Pancreas (tissue), 10 donors: ENCODE data around the gene PLLP. TPM values are rescaled to one million over a fixed set of nuclear protein-coding genes. Genes with fewer than 3 reads are reported as not detected.

Source experiments
- ATAC-seq, 4 donors: fragments of 200-7000 bp; cut with Tn5 transposase; one replicate each; pipeline versions ENCODE4 v1.8.0 to v1.9.1; 2020; ENCODE audit warnings: mild to moderate bottlenecking in 4 of 4, moderate library complexity in 4 of 4
- DNase-seq, 6 donors: peaks; one replicate each; pipeline ENCODE4 v3.0.0-alpha.2; 2020
- FAIRE-seq: peaks from 2 replicates; lab custom pipeline; 2012; peaks lifted over from hg19 to GRCh38; lab: Jason Lieb, UNC
- H3K27ac ChIP-seq, 4 donors: fragments of 200-600 bp; sonication (generic); 1 replicate in 3 of 4; 2 replicates in 1 of 4; pipeline versions ENCODE4 v1.5.0 to v1.8.0; 2020
- H3K27me3 ChIP-seq, 4 donors: fragments of 200-600 bp; one replicate each; pipeline ENCODE4 v1.8.0; 2021
- H3K36me3 ChIP-seq, 3 donors: fragments of 200-600 bp; sonication (generic) in 1 of 3; one replicate each; pipeline versions ENCODE4 v1.5.0 to v1.8.0; 2020 to 2021
- H3K4me1 ChIP-seq, 3 donors: fragments of 200-600 bp; one replicate each; pipeline ENCODE4 v1.8.0; 2021
- H3K4me3 ChIP-seq, 4 donors: fragments of 200-600 bp; sonication (generic) in 2 of 4; one replicate each; pipeline versions ENCODE4 v1.5.0 to v1.8.0; 2020 to 2021
- H3K9me3 ChIP-seq, 4 donors: fragments of 200-600 bp; one replicate each; pipeline ENCODE4 v1.8.0; 2021
- WGBS, 2 donors: extraction: QIAGEN DNeasy Blood & Tissue Kit; methylation state at CpG; one replicate each; pipeline ENCODE4 v1.1.7; 2013; 5-methylcytosine and 5-hydroxymethylcytosine counted together
- intact Hi-C, 3 donors: fragments of 100-400 bp; cut with DNase I; formaldehyde crosslinking; loops; one replicate each; pipeline versions ENCODE4 v1.11.1 to v1.14.2; 2022
- polyA plus RNA-seq, 2 donors: library from polyadenylated mRNA; stranded (reverse); fragments of 200-250 nt; gene quantifications; one replicate each; pipeline ENCODE4 v1.2.3, GENCODE V29; 2013
- total RNA-seq, 6 donors: library from RNA; stranded (reverse); fragmentation: NEBNext Ultra II Directional in 4 of 6; extraction: Animal tissue kit (Norgen Biotek cat#: 25700) in 4 of 6; gene quantifications; one replicate each; pipeline versions ENCODE4 v1.2.1 to v1.2.4, GENCODE V29; 2021 to 2023
- TF ChIP-seq, protein P1 (sequence below), 4 donors: fragments of 200-600 bp; sonication (generic) in 3 of 4; IDR thresholded peaks; one replicate each; pipeline versions ENCODE4 v1.5.0 to v1.8.0; 2021; ENCODE audit warnings: antibody characterized with exemption in 4 of 4
- donor health status: healthy with polysubstance abuse.
- donor health status: DM: no; HTN: no; CAD: no; lungs with moderate emphysema.
- donor health status: DM: no; HTN: no; CAD: no.
- donor health status: control.
- donor health status: control.
- donor health status: Bipolar disorder and iron deficiency.
- donor health status: DM: yes; HTN: yes; CAD: no.
- donor health status: DM: no; HTN: no; CAD: no.
- donor health status: DM: no; HTN: no; CAD: no.
- donor health status: DM: yes; HTN: yes; CAD: no.

PLLP gene
- total and polyA plus RNA-seq, 8 donors: 10.8 to 34.3 (median 24.1) TPM

DNA sequence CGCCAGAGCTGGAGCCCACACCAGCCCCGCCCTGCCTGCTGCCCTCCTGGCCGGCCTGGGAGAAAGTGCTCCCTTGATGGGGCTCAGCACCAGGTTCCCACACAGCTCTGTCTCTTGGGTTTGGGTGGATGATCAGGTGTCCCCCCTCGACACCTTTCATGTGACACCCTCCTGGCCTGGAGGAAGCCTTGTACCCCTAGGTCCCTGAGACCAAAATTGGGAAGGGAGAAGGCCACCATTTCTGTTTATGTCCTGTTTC, 19.4 kb upstream of the PLLP start:
- ATAC-seq (no peak), FAIRE-seq (no peak), DNase-seq (no peak)
- TF ChIP-seq, protein P1, sequence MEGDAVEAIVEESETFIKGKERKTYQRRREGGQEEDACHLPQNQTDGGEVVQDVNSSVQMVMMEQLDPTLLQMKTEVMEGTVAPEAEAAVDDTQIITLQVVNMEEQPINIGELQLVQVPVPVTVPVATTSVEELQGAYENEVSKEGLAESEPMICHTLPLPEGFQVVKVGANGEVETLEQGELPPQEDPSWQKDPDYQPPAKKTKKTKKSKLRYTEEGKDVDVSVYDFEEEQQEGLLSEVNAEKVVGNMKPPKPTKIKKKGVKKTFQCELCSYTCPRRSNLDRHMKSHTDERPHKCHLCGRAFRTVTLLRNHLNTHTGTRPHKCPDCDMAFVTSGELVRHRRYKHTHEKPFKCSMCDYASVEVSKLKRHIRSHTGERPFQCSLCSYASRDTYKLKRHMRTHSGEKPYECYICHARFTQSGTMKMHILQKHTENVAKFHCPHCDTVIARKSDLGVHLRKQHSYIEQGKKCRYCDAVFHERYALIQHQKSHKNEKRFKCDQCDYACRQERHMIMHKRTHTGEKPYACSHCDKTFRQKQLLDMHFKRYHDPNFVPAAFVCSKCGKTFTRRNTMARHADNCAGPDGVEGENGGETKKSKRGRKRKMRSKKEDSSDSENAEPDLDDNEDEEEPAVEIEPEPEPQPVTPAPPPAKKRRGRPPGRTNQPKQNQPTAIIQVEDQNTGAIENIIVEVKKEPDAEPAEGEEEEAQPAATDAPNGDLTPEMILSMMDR (IDR thresholded peaks at IDR 0.05): no peak
- Histone ChIP-seq H3K36me3 (no peaks in the 10 kb centered on the region), H3K4me1 (peaks cover 0 to 7% (median 0%) of the 10 kb centered on the region in 3 donors), H3K27ac (peak overlapping the region; percentile 57 to 72 (median 60)), H3K4me3 (no peak overlapping the region), H3K9me3 (no peaks in the 10 kb centered on the region), H3K27me3 (no peaks in the 10 kb centered on the region)
- WGBS, 2 donors: 77 to 85% methylated on average over 4 of the region's 4 CpGs
- intact Hi-C loops: loop anchor here (2.0 to 10.0 kb wide), 4 partner anchors 111 to 213 kb away; no protein-coding TSS in a partner anchor

DNA sequence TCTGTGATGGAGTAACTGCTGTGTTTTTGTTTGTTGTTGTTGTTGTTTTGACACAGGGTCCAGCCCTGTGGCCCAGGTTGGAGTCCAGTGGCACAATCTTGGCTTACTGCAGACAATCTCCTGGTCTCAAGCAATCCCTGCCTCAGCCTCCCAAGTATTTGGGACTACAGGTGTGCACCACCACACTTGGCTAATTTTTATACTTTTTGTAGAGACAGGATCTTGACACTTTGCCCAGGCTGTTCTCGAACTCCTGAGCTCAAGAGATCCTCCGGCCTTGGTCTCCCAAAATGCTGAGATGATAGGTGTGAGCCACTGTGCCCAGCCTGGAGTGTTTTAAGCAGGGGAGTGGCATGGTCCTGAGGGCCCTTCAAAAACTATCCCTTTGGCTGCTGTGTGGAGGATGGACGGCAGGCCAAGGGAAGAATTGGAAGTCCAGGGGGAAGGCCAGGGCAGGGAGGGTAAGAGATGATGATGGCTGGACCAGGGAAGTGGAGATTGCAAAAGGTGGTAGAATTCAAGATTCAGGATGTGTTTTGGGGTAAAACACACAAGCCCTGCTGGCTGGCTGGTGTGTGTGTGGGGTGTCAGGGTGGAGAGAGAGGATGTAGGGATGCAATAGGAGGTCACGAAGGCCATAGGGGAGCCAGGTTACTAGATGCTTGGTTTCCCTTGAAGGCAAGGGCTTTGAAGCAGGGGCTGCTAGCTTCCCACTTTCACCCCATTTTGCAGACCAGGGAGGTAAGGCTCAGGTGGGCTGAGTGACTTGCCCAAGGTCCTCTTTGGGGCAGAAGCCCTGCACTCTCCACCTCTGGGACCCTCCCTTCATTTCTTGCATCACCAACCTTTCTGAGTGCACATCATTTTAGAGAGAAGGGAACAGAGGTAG, 18.8 kb upstream of the PLLP start:
- H3K4me1 ChIP-seq: peaks cover 0 to 7% (median 0%) of the 10 kb centered on the region in 3 donors
- no peaks in the 10 kb centered on the region for H3K27me3 ChIP-seq
- FAIRE-seq (no peak), DNase-seq (no peak), ATAC-seq (no peak)
- no peaks in the 10 kb centered on the region for H3K36me3 ChIP-seq
- WGBS, 2 donors: 83 to 94% methylated on average over 4 of the region's 4 CpGs
- TF ChIP-seq, protein P1 (IDR thresholded peaks at IDR 0.05): no peak
- intact Hi-C loops: loop anchor here (2.0 to 10.0 kb wide), 4 partner anchors 112 to 214 kb away; no protein-coding TSS in a partner anchor
- H3K9me3 ChIP-seq: no peaks in the 10 kb centered on the region
- no peak overlapping the region for H3K4me3 ChIP-seq
- H3K27ac ChIP-seq: peak overlapping the region; percentile 57 to 72 (median 60)

DNA sequence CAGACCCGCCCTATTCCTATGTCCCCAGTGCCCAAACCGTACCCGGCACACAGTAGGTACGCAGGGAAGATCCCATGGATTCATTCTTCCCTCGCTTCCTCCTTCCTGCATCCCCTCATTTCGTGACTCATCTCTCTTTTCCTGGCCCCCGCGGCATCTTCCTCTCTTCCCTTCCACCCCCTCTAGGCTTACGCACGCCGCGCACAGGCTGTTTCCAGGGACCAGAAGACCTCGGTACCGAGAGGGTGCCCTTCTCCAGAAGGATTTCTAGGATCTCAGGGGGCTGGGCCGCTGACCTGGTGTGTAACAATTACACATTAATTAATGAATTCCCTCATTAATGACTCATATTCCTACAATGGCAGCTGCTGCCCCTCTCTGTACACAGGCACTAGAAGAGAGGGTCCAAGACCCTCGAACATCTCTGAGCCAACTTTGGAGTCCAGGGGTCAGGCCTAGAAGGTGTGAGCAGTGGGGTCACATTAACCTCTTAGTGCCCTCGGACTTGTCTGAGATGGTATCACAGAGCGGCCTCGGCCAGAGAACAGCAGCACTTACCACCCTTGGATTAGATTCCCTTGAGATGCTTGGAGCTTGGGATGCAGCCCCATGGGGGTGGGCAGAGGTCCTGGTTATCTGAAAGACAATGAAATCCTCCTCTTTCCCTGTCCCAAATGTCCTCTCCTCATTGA, 16.8 kb upstream of the PLLP start:
- H3K27me3 ChIP-seq: no peaks in the 10 kb centered on the region
- H3K27ac ChIP-seq: no peak overlapping the region
- no peaks in the 10 kb centered on the region for H3K36me3 ChIP-seq
- peaks cover 0 to 7% (median 0%) of the 10 kb centered on the region in 3 donors for H3K4me1 ChIP-seq
- DNase-seq (peak in 1 of 6 donors; percentile 16), ATAC-seq (no peak), FAIRE-seq (no peak)
- intact Hi-C loops: loop anchor here (2.0 to 10.0 kb wide), 4 partner anchors 114 to 216 kb away; no protein-coding TSS in a partner anchor
- H3K9me3 ChIP-seq: no peaks in the 10 kb centered on the region
- H3K4me3 ChIP-seq: peak overlapping the region in 2 of 4 donors; percentile 5 to 24
- TF ChIP-seq, protein P1 (IDR thresholded peaks at IDR 0.05): no peak
- WGBS, 2 donors: 42 to 43% methylated on average over 19 of the region's 19 CpGs

DNA sequence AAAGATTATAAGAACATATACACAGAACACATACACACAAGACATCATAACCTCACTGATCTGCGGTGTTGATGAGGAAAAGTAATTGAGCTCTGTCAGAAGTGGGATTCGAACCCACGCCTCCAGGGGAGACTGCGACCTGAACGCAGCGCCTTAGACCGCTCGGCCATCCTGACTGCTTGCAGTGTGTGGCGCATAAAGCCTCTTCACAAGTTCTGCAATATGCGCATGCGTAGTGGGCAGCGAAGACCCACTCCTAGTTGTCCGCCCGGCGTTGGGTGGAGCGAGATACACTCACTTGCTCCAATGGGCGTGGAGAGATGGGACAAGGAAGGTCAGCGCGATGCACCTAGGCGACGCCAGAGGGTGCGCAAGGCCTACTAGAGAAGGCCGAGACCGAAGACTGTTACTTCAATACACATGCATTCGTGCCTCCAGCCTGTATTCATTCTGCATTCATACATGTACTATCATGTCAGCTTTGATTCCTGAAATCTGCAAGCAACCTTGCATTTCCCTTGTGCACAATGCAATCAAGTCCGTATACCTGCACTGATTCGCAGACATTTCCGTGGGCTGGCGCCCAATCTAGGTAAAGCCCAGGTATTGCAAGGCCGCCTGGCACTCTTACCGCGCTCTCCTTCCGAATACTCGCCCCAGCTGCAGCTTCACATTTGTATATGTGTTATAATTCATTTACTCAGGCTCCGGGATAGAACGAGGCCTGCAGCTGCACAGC, 16.1 kb upstream of the PLLP start:
- intact Hi-C loops: loop anchor here (2.0 to 10.0 kb wide), 4 partner anchors 114 to 217 kb away; no protein-coding TSS in a partner anchor
- DNase-seq (peak; percentile 98 to 99 (median 98)), FAIRE-seq (peak; percentile 79), ATAC-seq (peak; percentile 88 to 96 (median 92))
- H3K36me3 ChIP-seq: no peaks in the 10 kb centered on the region
- TF ChIP-seq, protein P1 (IDR thresholded peaks at IDR 0.05): peak; percentile 76 to 93 (median 84)
- 1 to 2% methylated on average over 36 of the region's 36 CpGs for WGBS, 2 donors
- H3K27me3 ChIP-seq: no peaks in the 10 kb centered on the region
- peaks cover 0 to 7% (median 0%) of the 10 kb centered on the region in 3 donors for H3K4me1 ChIP-seq
- peak overlapping the region; percentile 26 to 92 (median 78) for H3K27ac ChIP-seq
- H3K9me3 ChIP-seq: no peaks in the 10 kb centered on the region
- H3K4me3 ChIP-seq: peak overlapping the region in 2 of 4 donors; percentile 30 to 48
